Tibial nerve (tissue), 4 donors: Measurements from ENCODE around the gene CCDC85C. TPM values are rescaled to one million over a fixed set of nuclear protein-coding genes. Genes with fewer than 3 reads are reported as not detected.

Experiments used
- DNase-seq, 2 donors: peaks; one replicate each; pipeline ENCODE4 v3.0.0-alpha.2; 2019; ENCODE audit warnings: low spot score in 2 of 2
- H3K27ac ChIP-seq, 4 donors: fragments of 200-600 bp; sonication (generic) in 3 of 4; one replicate each; pipeline ENCODE4 v1.5.1; 2017 to 2019; ENCODE audit warnings: mild to moderate bottlenecking in 1 of 4
- H3K27me3 ChIP-seq, 2 donors: fragments of 200-600 bp; sonication (generic) in 1 of 2; one replicate each; pipeline versions ENCODE4 v1.5.1 to v1.6.0; 2017 to 2019
- H3K36me3 ChIP-seq, 3 donors: fragments of 200-600 bp; sonication (generic); one replicate each; pipeline ENCODE4 v1.5.1; 2018 to 2019
- H3K4me1 ChIP-seq, 4 donors: fragments of 200-600 bp; sonication (generic) in 3 of 4; one replicate each; pipeline ENCODE4 v1.5.1; 2017 to 2019
- H3K4me3 ChIP-seq, 4 donors: fragments of 200-600 bp; sonication (generic) in 3 of 4; one replicate each; pipeline ENCODE4 v1.5.1; 2017 to 2019; ENCODE audit warnings: mild to moderate bottlenecking in 1 of 4, moderate library complexity in 1 of 4
- H3K9me3 ChIP-seq, 4 donors: fragments of 200-600 bp; sonication (generic) in 3 of 4; one replicate each; pipeline ENCODE4 v1.5.1; 2017 to 2019
- EP300 ChIP-seq, 2 donors: sonication (generic); formaldehyde crosslinking; IDR thresholded peaks; one replicate each; pipeline ENCODE4 v1.6.1; 2017; ENCODE audit warnings: antibody characterized with exemption in 2 of 2, mild to moderate bottlenecking in 1 of 2
- POLR2A ChIP-seq, 2 donors: fragments of 450-650 bp; IDR thresholded peaks; one replicate each; pipeline ENCODE4 v1.6.1; 2017; ENCODE audit warnings: antibody characterized with exemption in 2 of 2, mild to moderate bottlenecking in 2 of 2, moderate library complexity in 2 of 2
- WGBS, 2 donors: methylation state at CpG; one replicate each; pipeline ENCODE4 v1.1.5; 2018; 5-methylcytosine and 5-hydroxymethylcytosine counted together
- total RNA-seq, 4 donors: library from RNA; depleted of rRNA; stranded (reverse); fragments of >200 nt; gene quantifications; one replicate each; pipeline ENCODE4 v1.1.0, GENCODE V29; 2016
- TF ChIP-seq, protein P1 (sequence below), 5 experiments: fragments of 200-600 bp in 3 of 5; fragments of 450-650 bp in 2 of 5; sonication (generic) in 3 of 5; IDR thresholded peaks; one replicate each; pipeline ENCODE4 v1.5.1; 2016 to 2019; ENCODE audit warnings: antibody characterized with exemption in 5 of 5, mild to moderate bottlenecking in 3 of 5, moderate library complexity in 2 of 5

CCDC85C gene
- total RNA-seq, 4 donors from 2014 or later, result 0.60 to 4.6 (median 1.8) TPM

DNA sequence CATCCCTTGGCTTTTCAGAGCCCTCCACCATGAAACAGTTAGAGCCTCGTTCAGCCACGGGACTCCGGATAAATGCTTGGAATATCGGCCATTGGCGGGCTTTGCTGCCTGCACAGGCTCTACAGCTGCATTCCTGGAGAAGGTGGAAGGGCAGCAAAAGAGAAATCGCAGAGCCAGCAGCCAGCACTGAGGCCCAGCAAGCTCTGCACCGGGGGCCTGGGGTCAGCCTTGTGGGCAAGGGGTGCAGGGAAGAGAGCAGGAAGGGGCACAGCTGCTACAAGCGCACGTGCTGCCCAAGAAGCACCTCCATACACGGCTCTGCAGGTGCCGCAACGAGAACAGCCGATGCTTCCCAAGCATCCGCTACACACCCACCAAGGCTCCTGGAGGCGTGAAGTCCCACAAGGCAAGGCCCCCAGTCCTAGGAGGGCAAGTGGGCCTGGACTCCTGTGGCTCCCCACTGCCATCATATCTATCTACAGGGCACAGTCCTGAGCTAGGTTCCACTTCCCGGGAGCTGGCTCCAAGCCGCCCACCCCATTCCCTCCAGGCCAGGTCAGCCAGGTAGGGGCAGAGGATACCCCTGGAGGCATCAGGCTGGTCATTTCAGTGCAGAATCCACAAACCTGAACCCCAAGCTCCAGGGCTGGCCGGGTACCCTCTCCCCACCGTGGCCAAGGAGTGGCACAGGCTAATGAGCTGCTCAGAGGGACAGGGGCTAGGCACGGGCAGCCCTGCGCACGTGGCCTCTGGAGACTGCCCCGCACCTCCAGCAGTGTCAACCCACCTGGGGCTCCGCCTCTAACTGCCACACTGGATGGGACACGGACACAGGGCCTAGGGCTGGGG, 82.6 kb downstream of the CCDC85C start:
- no peak for DNase-seq

DNA sequence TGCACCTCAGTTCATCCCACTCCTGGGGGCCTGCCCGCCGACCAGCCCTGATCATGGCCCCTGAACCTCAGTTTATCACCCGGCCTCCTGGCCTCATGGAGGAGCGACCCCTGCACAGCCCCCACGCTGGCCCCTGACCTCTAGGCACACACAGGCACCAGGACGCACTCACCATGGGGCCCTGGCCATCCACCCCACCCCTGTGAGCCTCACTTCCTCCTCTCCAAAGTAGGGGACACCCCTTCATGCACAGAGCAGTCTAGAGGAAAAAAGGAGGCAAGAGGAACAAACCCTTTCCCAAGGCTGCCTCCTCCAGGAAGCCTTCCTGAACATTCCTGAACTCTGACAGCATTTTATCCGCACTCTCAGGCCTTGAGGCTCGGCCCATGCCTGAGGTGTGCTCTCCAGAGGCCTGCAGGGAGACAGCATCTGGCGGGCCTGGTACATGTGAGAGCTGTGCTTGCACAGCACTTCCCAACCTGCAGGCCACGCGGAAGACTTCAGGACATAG, 83.4 kb downstream of the CCDC85C start:
- H3K9me3 ChIP-seq, result no peaks in the 10 kb centered on the region
- no peak overlapping the region for H3K4me3 ChIP-seq
- no peak for DNase-seq
- H3K27me3 ChIP-seq, result no peaks in the 10 kb centered on the region
- H3K36me3 ChIP-seq, result peaks cover 0 to 5% (median 0%) of the 10 kb centered on the region in 3 donors
- 87 to 92% methylated on average over 9 to 11 of the region's 11 CpGs for WGBS, 2 donors
- peaks cover 0 to 41% (median 9%) of the 10 kb centered on the region in 4 donors for H3K4me1 ChIP-seq
- no peak overlapping the region for H3K27ac ChIP-seq
- TF ChIP-seq POLR2A (IDR thresholded peaks at IDR 0.05) (no peak), EP300 (IDR thresholded peaks at IDR 0.05) (no peak)
- TF ChIP-seq, protein P1, sequence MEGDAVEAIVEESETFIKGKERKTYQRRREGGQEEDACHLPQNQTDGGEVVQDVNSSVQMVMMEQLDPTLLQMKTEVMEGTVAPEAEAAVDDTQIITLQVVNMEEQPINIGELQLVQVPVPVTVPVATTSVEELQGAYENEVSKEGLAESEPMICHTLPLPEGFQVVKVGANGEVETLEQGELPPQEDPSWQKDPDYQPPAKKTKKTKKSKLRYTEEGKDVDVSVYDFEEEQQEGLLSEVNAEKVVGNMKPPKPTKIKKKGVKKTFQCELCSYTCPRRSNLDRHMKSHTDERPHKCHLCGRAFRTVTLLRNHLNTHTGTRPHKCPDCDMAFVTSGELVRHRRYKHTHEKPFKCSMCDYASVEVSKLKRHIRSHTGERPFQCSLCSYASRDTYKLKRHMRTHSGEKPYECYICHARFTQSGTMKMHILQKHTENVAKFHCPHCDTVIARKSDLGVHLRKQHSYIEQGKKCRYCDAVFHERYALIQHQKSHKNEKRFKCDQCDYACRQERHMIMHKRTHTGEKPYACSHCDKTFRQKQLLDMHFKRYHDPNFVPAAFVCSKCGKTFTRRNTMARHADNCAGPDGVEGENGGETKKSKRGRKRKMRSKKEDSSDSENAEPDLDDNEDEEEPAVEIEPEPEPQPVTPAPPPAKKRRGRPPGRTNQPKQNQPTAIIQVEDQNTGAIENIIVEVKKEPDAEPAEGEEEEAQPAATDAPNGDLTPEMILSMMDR (IDR thresholded peaks at IDR 0.05), result no peak

More for the DNA sequence above, 82.6 kb downstream of the CCDC85C start:
- Histone ChIP-seq H3K36me3 (no peaks in the 10 kb centered on the region), H3K9me3 (no peaks in the 10 kb centered on the region), H3K27ac (no peak overlapping the region), H3K4me1 (peaks cover 0 to 41% (median 9%) of the 10 kb centered on the region in 4 donors), H3K27me3 (no peaks in the 10 kb centered on the region), H3K4me3 (no peak overlapping the region)
- TF ChIP-seq, protein P1 (IDR thresholded peaks at IDR 0.05), result no peak
- TF ChIP-seq POLR2A (IDR thresholded peaks at IDR 0.05) (no peak), EP300 (IDR thresholded peaks at IDR 0.05) (no peak)
- 85 to 88% methylated on average over 22 to 25 of the region's 25 CpGs for WGBS, 2 donors

DNA sequence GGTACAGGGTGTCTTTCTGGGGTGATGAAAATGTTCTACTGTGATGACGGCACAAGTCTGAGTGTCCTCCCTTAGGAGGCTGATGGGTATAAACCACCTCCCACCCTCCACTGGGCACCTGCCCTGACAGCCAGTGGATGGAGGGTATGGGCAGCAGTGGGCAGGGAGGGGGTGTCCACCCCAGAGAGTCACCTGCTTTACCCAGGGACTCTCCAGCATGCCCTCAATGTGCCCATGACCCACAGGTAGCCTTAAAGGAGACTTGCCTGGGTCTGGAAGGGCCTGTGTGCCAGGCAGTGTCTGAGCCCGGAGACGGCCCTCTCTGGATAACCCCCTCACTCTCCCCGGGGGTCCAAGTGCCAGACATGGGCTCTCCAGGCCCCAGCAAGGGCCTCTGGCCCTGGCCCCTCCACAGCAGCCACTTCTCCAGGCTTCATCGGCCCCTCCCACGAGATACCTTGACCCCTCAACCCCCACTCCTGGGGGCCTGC, 84.0 kb downstream of the CCDC85C start:
- 76 to 88% methylated on average over 5 to 6 of the region's 6 CpGs for WGBS, 2 donors
- Histone ChIP-seq H3K27ac (no peak overlapping the region), H3K9me3 (no peaks in the 10 kb centered on the region), H3K27me3 (no peaks in the 10 kb centered on the region), H3K4me1 (peaks cover 0 to 37% (median 7%) of the 10 kb centered on the region in 4 donors), H3K4me3 (no peak overlapping the region), H3K36me3 (peaks cover 0 to 12% (median 0%) of the 10 kb centered on the region in 3 donors)
- TF ChIP-seq POLR2A (IDR thresholded peaks at IDR 0.05) (no peak), EP300 (IDR thresholded peaks at IDR 0.05) (no peak)
- TF ChIP-seq, protein P1 (IDR thresholded peaks at IDR 0.05), result no peak
- DNase-seq, result no peak

DNA sequence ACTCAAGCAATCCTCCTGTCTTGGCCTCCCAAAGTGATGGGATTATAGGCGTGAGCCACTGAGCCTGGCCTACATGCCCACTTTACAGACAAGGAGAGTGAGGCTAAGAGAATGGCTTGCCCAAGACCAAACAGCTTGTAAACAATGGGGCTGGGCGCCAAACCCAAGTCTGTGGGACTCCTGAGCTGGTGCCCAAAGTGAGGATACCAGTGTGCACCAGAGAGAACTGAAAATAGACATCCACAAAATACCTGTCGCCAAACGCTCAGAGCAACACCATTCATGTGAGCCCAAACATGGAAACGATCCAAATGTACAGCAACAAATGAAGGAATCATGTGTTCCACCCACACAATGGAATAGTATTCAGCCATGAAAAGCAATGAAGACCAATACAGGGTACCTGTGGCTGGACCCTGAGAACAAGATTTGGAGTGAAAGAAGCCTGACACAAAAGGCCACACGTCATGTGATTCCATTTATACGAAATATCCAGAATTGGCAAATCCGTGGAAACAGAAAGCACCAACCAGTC, 84.6 kb downstream of the CCDC85C start:
- peaks cover 0 to 32% (median 6%) of the 10 kb centered on the region in 4 donors for H3K4me1 ChIP-seq
- TF ChIP-seq EP300 (IDR thresholded peaks at IDR 0.05), result no peak
- no peak for TF ChIP-seq POLR2A (IDR thresholded peaks at IDR 0.05)
- TF ChIP-seq, protein P1 (IDR thresholded peaks at IDR 0.05), result no peak
- peaks cover 0 to 16% (median 0%) of the 10 kb centered on the region in 3 donors for H3K36me3 ChIP-seq
- WGBS, 2 donors, result 91 to 94% methylated on average over 8 of the region's 8 CpGs
- no peak for DNase-seq
- no peak overlapping the region for H3K4me3 ChIP-seq
- no peaks in the 10 kb centered on the region for H3K27me3 ChIP-seq
- no peaks in the 10 kb centered on the region for H3K9me3 ChIP-seq
- no peak overlapping the region for H3K27ac ChIP-seq
